ENCODE results near the gene RAB33B. TPM values are rescaled to one million over a fixed set of nuclear protein-coding genes. Genes with fewer than 3 reads are reported as not detected.

RAB33B gene
- total RNA-seq, 1 donor from 2014 or later, result 11.1 TPM

DNA sequence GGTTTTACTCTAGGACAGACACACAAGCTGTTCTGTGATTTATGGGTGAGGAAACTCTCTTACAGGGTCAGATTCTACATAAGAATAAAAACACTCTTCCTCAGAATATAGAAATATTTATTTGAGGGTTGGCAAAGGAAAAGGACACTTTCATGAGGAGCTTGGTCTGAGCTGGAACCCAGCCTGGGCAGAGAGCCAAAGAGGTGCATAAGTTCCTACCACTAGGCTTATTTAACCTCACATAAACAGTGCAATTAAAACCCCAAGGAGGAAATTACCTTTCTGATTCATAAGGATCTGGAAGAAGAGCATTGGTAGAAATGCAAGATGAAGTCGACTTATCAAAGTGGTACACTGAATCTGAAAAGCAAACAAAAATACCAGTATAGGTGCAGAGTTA, 69.2 kb downstream of the RAB33B start:
- H3K27ac ChIP-seq, result no peak overlapping the region
- no peak for ATAC-seq
- H3K36me3 ChIP-seq, result peaks cover 99% of the 10 kb centered on the region
- no peaks in the 10 kb centered on the region for H3K27me3 ChIP-seq (ENCODE audit: low read depth)
- H3K9me3 ChIP-seq, result no peaks in the 10 kb centered on the region
- TF ChIP-seq, protein P1, sequence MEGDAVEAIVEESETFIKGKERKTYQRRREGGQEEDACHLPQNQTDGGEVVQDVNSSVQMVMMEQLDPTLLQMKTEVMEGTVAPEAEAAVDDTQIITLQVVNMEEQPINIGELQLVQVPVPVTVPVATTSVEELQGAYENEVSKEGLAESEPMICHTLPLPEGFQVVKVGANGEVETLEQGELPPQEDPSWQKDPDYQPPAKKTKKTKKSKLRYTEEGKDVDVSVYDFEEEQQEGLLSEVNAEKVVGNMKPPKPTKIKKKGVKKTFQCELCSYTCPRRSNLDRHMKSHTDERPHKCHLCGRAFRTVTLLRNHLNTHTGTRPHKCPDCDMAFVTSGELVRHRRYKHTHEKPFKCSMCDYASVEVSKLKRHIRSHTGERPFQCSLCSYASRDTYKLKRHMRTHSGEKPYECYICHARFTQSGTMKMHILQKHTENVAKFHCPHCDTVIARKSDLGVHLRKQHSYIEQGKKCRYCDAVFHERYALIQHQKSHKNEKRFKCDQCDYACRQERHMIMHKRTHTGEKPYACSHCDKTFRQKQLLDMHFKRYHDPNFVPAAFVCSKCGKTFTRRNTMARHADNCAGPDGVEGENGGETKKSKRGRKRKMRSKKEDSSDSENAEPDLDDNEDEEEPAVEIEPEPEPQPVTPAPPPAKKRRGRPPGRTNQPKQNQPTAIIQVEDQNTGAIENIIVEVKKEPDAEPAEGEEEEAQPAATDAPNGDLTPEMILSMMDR (IDR thresholded peaks at IDR 0.05), result no peak
- no peak for DNase-seq
- intact Hi-C loops (cut with DNase I), result no loop called here
- no peaks in the 10 kb centered on the region for H3K4me1 ChIP-seq
- H3K4me3 ChIP-seq, result no peak overlapping the region

DNA sequence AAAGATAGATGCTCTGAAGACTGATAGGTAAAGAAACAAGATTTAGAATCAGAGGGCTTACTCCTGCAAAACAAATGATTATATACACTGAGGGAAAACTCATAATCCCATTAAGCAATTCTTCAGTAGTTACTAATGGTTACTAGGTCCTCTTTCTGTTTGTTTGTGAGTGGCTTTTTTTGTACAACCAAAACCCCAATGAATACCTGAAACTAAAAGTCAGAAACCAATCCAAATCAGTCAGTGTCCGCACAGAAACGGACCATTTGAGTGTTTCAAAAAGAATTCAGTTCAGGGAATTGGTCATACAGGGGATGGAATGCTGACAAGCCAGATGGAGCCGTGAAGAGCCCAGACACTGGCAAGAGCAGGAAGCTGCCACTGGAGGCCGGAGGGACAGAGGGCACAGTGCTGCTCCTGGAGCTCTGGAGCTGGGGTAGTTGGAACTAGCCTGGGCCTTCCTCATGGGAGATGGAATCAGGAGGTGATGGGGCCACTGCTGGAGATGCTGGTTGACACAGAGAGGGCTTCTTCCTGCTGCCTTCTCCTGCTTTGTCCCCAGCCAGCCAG, 70.2 kb downstream of the RAB33B start:
- intact Hi-C loops (cut with DNase I), result no loop called here
- Histone ChIP-seq H3K4me3 (no peak overlapping the region), H3K27ac (no peak overlapping the region), H3K27me3 (ENCODE audit: low read depth) (no peaks in the 10 kb centered on the region), H3K36me3 (peaks cover 97% of the 10 kb centered on the region), H3K4me1 (peaks cover 8% of the 10 kb centered on the region), H3K9me3 (no peaks in the 10 kb centered on the region)
- TF ChIP-seq, protein P1 (IDR thresholded peaks at IDR 0.05), result no peak
- DNase-seq (no peak), ATAC-seq (peak; percentile 43 to 46)

DNA sequence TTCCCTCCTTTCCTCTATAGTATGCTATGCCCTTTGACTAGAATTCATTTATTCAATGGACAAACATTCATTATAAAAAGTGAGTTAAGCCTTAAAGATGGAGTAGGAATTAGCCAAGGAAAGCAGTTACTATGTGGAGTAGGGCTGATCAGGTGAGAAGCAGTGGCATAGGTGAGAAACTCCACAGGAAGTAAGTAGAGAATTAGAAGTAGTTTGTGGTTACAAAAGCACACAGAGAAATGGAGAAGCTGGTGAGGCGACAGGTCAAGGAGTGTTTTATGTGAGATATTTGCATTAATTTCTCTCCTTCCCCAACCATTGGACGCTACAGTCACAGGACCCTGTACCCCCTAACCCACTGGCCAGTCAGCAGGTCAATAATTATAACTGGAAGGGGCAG, 71.5 kb downstream of the RAB33B start:
- ATAC-seq (no peak), DNase-seq (no peak)
- no peaks in the 10 kb centered on the region for H3K9me3 ChIP-seq
- H3K27me3 ChIP-seq (ENCODE audit: low read depth), result no peaks in the 10 kb centered on the region
- peaks cover 10% of the 10 kb centered on the region for H3K4me1 ChIP-seq
- no peak overlapping the region for H3K4me3 ChIP-seq
- intact Hi-C loops (cut with DNase I), result no loop called here
- H3K27ac ChIP-seq, result no peak overlapping the region
- TF ChIP-seq, protein P1 (IDR thresholded peaks at IDR 0.05), result no peak
- H3K36me3 ChIP-seq, result peaks cover 85% of the 10 kb centered on the region

Other genes with a start within 250 kb of the RAB33B start
- gene MGARP, start 173.9 kb upstream of the RAB33B start, total RNA-seq, result not detected
- 31.2 TPM for gene NAA15, start 152.6 kb upstream of the RAB33B start, total RNA-seq
- 52.0 TPM for gene NDUFC1, start 151.6 kb upstream of the RAB33B start, total RNA-seq
- gene SETD7, start 102.1 kb downstream of the RAB33B start, total RNA-seq, result 39.4 TPM
- 79.3 TPM for gene MGST2, start 211.7 kb downstream of the RAB33B start, total RNA-seq

All from lower lobe of right lung (tissue), 2 donors.